Activated CD8-positive, alpha-beta memory T cell treated with anti-CD3 and anti-CD28 coated beads, Interleukin-2, amount 50 U/mL, for 24 hours (primary cell): ENCODE results near the gene LRRC14B.

Experiments
- DNase-seq: peaks from one replicate; pipeline ENCODE4 v3.0.0-alpha.2; 2020; ENCODE audit errors: extremely low read depth

The LRRC14B gene

DNA sequence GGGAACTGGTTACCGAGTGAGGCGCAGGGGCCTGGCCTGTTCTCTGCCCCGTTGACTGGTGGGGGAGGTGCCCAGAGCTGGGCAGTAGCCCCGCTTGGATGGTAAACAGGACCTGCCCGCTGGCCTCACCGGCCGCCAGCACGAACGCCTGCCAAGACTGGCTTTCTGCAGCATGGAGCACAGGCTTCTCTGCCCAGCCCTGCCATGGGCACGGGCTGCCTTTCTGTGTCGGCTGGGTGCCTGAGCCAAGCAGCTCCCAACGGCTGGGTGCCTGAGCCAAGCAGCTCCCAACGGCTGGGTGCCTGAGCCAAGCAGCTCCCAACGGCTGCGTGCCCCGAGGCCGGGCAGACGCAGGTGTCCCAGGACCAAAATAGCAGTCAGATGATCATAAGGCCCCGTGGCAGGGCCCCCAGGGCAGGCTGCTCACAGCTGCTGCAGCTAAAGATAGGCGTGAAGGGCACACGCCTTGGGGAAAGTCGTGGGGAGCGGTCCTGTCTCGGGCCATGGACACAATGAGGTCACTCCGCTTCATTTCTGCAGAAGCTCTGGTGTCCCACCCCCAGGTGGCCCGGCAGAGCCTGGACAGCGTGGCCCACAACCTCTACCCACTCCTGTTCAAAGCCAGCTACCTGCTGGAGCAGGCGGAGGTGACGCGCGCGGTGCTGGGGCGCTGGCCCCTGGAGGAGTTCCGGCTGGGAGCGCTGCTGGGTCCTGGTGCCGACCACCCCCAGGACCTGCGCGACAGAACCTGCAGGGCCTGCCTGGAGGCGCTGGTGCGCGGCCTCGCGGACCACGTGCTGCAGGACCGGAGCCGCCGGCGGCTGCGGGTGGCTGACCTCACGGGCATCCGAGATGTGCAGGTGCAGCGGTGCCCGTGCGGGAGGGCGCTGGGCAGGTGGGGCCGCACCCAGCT lies at the start of gene LRRC14B:
LRRC14B (plus strand) TSS at position 460 of the 913 bp plus-strand sequence; CDS start at position 504, 44 bp downstream.
- no peak for DNase-seq

DNA sequence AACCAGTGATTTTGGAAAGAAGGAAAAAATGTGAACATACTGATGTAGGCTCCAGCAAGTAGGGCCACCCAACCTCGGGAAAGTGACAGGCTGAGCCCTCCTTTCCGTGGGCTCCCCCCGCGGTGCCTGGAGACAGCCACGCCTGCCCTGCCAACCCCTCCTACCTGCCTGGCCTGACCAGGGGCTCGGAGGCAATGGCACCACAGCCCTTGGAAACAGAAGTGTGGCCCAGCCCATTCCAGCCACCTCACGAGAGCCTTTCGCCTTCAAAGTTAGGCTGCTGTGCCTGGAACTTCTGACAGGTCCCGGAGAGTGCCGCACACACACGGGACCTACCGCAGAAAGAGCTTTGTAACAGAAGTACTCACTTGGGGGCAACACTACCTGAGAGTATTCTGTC lies 49.5 kb upstream of the LRRC14B start:
- DNase-seq: no peak

DNA sequence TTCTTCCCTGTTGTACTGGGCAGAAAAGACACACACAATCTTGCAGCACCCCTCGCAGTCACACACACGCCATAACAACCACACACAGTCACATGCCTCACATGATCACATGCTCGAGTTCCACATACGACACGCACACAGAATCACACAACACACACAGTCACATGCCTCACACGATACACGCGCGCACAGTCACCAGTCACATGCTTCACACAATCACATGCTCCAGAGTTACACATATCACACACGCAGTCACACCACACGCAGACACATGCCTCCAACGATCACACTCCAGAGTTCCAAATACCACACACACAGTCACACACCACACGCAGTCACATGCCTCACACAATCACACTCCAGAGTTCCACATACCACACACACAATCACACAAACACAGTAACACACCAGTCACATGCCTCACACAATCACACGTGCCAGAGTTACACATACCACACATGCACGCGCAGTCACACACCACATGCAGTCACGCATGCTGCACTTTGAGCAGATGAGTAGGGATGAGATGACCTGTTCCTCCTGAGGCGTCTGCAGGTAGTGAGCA lies 49.0 kb upstream of the LRRC14B start:
- DNase-seq: no peak

DNA sequence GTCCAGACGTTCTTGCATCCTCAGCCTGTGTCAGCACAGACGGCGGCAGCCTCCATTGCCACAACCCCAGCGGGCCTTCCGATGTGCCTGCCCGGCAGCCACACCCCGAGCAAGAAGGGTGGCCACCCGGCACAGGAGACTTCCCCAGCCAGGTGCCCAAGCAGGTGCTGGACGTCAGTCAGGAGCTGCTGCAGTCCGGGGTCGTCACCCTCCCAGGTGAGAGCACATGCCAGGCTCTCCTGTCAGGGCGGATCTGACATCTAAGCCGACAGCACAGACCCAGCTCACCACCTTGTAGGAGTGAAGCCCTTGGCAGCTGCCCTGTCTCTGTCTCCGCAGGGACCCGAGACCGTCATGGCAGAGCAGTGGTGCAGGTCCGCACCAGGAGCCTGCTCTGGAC lies 48.3 kb upstream of the LRRC14B start:
- no peak for DNase-seq

DNA sequence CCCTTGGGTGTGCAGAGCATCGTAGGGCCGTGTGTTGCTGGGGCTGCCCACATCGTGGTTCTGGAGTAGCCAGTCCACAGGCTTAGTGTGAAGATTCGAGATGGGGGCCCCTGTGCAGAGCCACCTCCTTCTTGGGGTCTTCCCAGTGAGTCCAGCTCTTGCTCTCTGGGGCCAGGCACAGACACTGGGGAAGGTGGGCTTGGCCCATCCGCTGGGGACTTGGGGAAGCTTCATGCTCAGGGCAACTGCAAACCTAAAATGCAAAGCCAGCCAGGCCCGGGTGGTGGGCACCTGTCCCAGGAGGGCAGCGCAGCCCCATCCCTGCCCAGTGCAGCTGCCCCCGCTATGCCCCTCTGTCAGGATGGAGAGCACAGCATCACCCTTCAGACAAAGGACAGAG lies 46.4 kb upstream of the LRRC14B start:
- no peak for DNase-seq

DNA sequence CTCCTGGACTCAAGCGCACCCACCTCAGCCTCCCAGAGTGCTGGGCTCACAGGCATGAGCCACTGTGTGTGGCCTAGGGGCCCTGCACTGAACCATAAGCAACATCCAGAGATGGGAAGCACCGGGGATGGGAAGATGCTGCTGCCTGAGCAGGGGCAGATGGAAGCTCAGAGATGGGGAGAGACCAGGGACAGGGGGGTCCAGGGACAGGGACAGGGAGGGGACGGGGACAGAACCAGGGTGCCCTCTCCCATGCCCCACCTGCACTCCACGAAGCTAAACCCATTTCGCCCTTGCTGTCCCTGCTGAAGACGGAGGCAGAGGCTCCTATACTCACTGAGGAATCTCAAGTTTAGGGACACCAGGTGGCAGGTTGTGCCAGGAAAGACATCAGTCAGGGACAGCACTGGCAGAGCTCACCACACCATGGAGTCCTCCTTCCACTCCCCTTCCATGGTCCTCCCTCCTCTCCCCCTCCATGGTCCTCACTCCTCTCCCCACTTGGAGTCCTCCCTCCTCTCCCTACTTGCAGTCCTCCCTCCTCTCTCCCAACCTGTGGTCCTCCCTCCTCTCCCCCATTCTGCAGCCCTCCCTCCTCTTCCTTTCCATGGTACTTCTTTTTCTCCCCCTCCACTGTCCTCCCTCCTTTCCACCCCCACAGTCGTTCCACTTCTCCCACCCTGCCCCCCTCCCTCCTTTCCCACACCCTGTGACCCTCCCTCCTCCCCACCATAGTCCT lies 45.5 kb upstream of the LRRC14B start:
- DNase-seq: no peak

DNA sequence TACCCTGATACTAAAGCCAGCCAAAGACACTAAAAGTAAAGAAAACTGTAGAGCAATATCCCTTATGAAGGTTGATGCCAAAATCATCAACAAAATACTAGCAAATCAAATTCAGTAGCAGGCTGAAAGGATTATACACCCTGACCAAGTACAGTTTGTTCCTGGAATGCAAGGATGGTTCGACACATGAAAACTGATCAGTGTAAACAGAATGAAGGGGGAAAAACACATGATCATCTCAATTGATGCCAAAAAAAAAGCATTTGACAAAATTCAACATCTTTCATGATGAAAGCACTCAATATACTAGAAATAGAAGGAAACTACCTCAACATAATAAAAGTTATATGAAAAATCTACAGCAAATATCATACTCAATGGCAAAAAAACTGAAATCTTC lies 43.5 kb upstream of the LRRC14B start:
- DNase-seq: no peak

DNA sequence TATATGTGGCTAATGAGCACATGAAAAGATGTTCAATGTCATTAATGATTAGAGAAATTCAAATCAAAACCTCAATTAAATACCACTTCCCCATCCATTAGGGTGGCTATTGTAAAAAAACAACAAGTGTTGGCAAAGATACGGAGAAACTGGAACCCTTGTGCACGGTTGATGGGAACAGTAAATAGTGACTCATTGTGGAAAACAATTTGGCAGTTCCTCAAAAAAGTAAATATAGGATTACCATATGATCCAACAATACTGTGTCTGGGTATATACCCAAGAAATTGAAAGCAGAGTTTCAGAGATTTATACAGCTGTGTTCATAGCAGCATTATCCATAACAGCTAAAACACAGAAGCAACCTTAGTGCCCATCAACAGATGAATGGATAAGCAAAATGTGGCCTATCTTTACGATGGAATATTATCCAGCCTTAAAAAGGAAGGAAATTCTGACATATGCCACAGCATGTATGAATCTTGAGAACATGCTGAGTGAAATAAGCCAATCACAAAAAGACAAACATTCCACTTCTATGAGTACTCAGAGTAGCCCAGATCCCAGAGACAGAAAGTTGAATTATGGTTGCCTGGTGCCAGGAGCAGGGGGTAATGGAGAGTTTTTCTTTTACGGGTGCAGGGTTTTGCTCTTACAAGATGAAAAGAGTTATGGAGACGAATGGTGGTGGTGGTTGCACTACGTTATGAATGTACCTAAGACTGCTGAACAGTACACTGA lies 41.4 kb upstream of the LRRC14B start:
- DNase-seq: no peak

DNA sequence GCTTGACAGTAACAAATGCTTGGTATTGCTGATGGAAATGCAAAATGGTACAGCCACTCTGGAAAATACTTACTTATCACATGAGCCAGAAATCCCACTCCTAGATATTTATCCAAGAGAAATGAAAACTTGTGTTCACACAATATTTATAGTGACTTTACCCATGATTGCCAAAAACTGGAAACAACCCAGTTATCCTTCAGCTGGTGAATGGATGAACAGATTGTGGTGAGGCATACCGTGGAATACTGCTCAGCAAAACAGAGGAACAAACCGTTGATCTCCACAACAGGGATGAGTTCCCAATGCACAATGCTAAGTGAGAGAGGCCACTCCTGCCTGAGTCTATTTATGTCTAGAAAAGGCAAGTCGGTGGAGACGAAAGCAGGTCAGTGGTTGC lies 40.5 kb upstream of the LRRC14B start:
- DNase-seq: no peak

DNA sequence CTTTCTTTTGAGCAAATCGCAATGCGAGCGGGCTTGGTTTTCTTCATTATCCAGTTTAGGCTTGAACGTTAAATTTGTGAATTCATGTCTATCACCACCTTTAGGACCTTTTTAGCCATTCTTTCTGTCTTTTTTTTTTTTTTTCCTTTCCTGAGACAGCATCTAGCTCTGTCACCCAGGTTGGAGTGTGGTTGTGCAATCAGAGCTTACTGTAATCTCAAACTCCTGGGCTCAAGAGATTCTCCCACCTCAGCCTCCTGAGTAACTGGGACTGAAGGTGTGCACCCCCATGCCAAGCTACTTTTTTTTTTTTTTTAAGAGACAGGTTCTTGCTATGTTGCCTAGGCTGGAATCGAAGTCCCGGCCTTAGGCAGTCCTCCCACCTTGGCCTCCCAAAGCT lies 39.2 kb upstream of the LRRC14B start:
- DNase-seq: no peak

DNA sequence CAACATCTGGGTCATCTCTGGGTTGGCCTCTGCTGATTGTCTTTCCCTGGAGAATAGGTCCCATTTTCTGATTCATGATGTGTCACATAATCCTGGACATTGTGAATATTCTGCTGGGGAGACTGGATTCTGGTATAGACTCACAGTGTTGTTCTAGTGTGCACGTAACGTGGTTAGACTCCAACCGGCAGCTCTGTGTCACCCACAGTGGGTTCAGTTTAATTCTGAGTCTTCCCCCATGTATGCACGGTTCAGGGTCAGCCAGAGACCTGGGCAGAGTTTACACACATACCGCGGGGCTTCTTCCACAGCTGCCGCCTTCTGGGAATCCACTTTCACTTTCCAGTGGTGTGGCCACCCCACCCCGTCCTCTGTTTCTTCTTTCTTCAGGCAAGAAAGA lies 38.0 kb upstream of the LRRC14B start:
- DNase-seq: no peak

DNA sequence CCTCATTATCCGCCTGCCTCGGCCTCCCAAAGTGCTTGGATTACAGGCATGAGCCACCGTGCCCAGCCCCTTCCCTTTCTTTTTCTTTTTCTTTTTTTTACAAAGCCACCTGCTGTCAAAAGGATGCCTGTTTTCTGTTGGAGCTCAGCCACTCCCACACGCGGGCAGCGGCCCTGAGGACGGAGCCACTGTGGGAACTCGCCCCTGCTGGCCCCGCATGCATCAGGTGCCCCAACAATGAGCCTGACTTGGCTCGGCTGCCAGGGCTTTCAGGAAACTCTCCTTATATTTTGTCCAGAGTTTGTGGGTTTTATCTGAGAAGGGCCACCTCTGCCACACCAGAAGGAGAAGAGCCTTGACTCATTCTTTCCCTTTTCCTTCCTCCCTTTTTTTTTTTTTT lies 37.1 kb upstream of the LRRC14B start:
- no peak for DNase-seq

DNA sequence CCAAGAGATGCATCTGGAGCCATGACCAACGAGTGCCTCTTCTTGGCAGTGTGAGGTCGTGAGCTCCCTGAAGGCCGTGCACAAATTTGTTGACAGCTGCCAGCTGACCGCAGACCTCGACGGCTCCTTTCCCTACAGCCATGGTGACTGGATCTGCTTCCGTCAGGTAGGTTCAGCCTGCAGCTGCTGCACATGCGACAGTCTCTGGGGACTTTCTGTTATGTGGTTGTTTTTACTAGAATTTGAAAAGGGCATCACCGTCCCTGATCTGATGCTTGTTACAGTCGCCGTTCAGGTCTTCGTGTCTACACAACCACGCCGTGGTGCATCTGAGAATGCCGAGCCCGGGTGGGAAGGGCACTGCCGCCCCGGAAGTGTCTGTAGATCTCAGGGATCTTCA lies 36.5 kb upstream of the LRRC14B start:
- no peak for DNase-seq

DNA sequence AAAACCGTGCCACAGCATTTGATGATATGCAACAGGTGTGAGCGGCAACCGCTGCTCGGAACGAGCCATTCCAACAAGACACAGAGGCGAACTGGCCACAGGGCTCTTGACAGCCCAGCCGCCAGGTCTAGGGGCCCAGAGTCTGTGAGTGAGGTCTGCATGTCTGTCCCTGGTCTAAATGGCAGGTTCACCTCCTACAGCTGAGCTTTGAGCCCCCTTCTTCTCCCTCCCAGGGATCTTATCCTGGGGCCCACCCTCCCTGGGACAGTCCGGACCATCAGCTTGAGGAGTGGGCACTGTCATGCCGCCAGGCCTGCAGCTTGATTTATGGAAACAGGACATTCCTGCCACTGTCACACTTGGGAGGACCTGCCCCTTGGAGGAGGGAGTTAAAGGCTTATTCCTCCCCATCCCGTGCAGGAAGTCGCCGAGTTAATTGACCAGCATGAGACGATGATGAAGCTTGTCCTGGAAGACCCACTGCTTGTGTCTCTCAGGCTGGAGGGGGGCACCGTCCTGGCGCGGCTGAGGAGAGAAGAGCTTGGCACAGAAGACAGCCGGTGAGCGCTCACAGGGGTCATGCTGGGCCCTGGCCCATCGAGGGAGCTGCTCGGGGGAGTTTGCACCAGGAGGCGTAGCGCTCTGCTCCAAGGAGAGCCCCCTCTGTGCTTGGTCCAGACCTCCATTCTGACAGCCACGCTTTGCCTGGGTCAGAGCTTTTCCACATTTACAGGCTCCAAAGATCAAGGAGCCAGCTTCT lies 35.5 kb upstream of the LRRC14B start:
- DNase-seq: no peak

DNA sequence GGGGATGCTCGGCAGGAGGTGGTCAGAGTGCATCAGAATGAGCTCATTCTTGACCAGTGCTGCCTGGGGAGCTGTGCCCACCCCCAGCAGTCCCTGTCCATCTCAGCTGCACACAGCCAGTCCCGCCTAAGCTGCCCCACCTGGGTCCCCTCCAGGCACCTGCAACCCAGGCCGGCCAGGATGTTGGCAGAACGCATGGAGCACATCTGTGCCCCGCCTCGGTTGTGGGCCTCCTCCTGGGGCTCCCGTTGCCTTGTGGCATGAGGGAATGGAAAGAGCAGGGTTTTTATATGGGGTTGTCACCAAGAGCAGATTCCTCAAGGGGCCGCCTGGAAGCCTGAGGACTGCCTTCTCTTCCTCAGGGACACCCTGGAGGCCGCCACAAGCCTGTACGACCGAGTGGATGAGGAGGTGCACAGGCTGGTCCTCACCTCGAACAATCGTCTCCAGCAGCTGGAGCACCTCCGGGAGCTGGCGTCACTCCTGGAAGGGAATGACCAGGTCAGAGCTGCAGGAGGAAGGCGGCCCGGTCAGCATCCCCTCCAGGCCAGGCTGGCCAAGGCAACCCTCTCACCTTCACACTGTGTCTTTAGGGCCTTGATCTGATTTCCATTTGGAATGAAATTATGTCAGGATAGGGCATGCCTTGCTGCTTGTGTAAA lies 34.8 kb upstream of the LRRC14B start:
- DNase-seq: no peak

DNA sequence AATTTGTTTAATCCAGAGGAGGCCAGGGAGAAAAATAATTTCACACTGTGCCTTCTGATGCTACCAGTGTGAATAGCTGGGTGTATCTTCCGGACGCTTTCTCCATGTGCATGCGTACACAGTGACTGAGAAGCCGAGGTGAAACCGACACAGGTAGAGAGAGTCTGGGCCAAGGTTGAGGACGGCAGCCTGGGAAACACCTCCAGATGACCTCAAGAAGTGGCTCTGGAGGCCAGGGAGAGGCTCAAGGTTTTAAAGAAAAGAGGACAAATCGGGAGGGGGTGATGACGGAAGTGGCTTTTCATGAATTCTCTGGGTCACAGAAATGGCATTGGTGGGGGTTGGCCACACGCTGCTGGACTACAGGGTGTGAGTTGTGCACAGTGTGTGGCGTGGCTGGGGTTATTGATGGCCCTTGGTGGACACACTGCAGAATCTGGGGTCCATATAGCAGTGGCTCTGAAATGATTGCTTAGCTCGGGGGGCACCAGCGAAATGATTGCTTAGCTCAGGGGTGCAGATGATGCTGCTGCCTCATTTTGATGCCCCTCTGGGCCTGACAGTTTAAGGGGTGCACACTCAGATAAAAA lies 34.1 kb upstream of the LRRC14B start:
- DNase-seq: no peak

DNA sequence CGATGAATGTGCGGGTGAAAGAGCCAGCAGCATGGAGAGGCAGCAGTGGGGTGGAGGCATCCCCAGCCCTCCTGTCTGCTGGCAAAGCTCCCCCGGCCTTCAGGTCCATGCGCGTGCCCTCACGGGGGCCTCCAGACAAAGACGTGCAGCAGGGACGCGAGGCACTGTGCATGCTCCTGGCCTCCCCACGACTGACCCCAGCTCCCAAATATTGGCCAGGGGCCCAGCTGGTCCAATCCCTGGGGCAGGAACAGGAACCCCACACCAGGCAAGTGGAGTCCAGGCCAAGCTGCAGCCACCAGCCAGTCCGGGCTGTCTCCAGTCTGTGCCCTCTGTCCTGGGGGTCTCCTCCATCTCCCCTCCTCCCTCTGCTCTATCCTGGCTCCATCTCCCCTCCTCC lies 33.5 kb upstream of the LRRC14B start:
- DNase-seq: no peak

DNA sequence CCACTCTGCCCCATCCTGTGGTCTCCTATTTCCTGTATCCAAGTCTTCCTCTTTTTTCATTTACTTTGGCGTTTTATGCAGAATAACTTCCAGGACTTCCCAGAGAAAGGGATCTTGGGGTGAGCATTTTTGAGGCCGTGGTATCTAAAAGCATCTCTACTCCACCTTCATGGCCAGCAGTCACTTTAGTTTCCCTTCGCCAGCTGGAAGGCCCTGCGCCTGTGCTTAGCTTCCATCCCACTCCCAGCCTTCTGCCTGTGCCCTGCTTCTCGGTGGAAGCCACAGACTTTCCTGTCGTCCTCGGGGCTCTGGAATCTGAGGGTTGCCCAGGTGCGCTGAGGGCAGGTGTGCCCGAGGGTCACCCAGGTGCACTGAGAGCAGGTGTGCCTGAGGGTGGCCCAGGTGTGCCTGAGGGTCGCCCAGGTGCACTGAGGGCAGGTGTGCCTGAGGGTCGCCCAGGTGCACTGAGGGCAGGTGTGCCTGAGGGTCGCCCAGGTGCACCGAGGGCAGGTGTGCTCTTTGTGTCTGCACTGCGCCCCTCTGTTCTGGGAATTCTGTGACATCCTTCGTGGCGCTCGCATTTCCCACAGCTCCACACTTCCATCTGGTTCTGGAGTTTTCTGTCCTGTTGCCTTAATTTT lies 32.4 kb upstream of the LRRC14B start:
- no peak for DNase-seq

DNA sequence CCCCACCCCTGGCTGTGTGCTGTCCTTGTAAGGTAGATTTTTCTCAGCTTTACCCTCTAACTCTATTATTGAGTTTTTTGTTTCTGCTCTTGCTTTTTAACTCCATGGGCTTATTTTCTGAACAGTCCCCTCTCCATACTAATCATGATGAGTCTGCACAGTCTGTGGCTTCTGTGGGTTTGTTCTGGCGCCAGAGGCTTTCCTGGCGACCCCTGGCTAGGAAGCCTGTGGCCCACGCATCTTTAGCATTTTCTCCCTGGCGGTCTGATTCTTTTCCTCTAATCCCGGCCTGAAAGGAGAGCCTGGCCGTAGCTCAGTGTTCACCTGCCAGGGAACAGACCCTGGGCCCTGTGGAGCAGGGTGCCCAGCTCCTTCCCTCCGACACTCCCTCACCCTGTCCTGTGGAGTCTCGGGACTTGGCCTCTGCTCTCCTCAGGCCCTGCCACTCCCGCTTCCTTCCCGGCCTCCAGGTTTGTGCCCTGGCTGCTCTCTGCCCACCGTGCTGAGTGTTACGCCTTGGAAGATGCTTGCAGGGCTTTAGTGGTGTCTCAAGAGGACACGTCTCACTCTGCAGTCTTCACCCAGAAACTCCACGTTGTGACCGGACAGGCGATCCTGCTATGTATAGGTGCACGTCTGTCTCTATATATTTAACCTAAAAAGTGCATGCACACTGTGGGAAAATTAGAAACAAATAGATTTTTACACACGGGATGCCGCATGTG lies 31.7 kb upstream of the LRRC14B start:
- no peak for DNase-seq
